Tibial nerve (tissue), 4 donors: ENCODE measurements around the gene ATP6V1G1.

Source experiments
- EP300 ChIP-seq, 2 donors: sonication (generic); formaldehyde crosslinking; IDR thresholded peaks; one replicate each; pipeline ENCODE4 v1.6.1; 2017; ENCODE audit warnings: antibody characterized with exemption in 2 of 2, mild to moderate bottlenecking in 1 of 2
- TF ChIP-seq, protein P1 (sequence below), 5 experiments: fragments of 200-600 bp in 3 of 5; fragments of 450-650 bp in 2 of 5; sonication (generic) in 3 of 5; IDR thresholded peaks; one replicate each; pipeline ENCODE4 v1.5.1; 2016 to 2019; ENCODE audit warnings: antibody characterized with exemption in 5 of 5, mild to moderate bottlenecking in 3 of 5, moderate library complexity in 2 of 5

GRCh38 chr9:114561771-114562170 lies 25.8 kb upstream of the ATP6V1G1 start:
- TF ChIP-seq, protein P1, sequence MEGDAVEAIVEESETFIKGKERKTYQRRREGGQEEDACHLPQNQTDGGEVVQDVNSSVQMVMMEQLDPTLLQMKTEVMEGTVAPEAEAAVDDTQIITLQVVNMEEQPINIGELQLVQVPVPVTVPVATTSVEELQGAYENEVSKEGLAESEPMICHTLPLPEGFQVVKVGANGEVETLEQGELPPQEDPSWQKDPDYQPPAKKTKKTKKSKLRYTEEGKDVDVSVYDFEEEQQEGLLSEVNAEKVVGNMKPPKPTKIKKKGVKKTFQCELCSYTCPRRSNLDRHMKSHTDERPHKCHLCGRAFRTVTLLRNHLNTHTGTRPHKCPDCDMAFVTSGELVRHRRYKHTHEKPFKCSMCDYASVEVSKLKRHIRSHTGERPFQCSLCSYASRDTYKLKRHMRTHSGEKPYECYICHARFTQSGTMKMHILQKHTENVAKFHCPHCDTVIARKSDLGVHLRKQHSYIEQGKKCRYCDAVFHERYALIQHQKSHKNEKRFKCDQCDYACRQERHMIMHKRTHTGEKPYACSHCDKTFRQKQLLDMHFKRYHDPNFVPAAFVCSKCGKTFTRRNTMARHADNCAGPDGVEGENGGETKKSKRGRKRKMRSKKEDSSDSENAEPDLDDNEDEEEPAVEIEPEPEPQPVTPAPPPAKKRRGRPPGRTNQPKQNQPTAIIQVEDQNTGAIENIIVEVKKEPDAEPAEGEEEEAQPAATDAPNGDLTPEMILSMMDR (IDR thresholded peaks at IDR 0.05), result no peak
- TF ChIP-seq EP300 (IDR thresholded peaks at IDR 0.05), result no peak
